SK-N-SH treated with all-trans-retinoic acid at 6 μM for 48 hours (cell line): Measurements from ENCODE around the gene GLI3.

Experiments used
- ATAC-seq: fragments of 200-7000 bp; cut with Tn5 transposase; 3 replicates; pipeline ENCODE4 v1.9.1; 2020; ENCODE audit warnings: mild to moderate bottlenecking, moderate library complexity
- ARNTL ChIP-seq: fragments of 450-650 bp; formaldehyde crosslinking; IDR thresholded peaks from 2 replicates; pipeline ENCODE4 v1.5.0; 2020; ENCODE audit warnings: low read depth, mild to moderate bottlenecking, moderate library complexity, borderline replicate concordance
- BACH2 ChIP-seq: fragments of 250-450 bp; sonication (Bioruptor Pico); IDR thresholded peaks from 2 replicates; pipeline ENCODE4 v1.9.0; 2021; ENCODE audit warnings: mild to moderate bottlenecking, borderline replicate concordance
- CSDC2 ChIP-seq: fragments of 250-450 bp; sonication (Bioruptor Pico); IDR thresholded peaks from 2 replicates; pipeline ENCODE4 v1.5.0; 2020; ENCODE audit warnings: mild to moderate bottlenecking, moderate library complexity
- ESRRG ChIP-seq: fragments of 250-450 bp; sonication (Bioruptor Pico); IDR thresholded peaks from 2 replicates; pipeline ENCODE4 v1.6.1; 2021; ENCODE audit warnings: mild to moderate bottlenecking
- GLIS3 ChIP-seq: fragments of 250-450 bp; sonication (Bioruptor Pico); IDR thresholded peaks from 2 replicates; pipeline ENCODE4 v1.5.0; 2020; ENCODE audit warnings: mild to moderate bottlenecking, moderate library complexity
- ISL1 ChIP-seq: fragments of 250-450 bp; sonication (Bioruptor Pico); IDR thresholded peaks from 2 replicates; pipeline ENCODE4 v2.1.2; 2022; ENCODE audit warnings: mild to moderate bottlenecking, moderate library complexity
- OSR1 ChIP-seq: fragments of 250-450 bp; sonication (Bioruptor Pico); IDR thresholded peaks from 2 replicates; pipeline ENCODE4 v1.8.0; 2022; ENCODE audit warnings: moderate library complexity, mild to moderate bottlenecking, inconsistent platforms
- PPARA ChIP-seq: fragments of 250-450 bp; sonication (Bioruptor Pico); IDR thresholded peaks from 2 replicates; pipeline ENCODE4 v1.5.0; 2020; ENCODE audit warnings: mild to moderate bottlenecking, borderline replicate concordance
- RARB ChIP-seq: fragments of 250-450 bp; sonication (Bioruptor Pico); IDR thresholded peaks from 2 replicates; pipeline ENCODE4 v1.8.0; 2021; ENCODE audit warnings: mild to moderate bottlenecking, moderate library complexity
- SNAI2 ChIP-seq: fragments of 250-450 bp; sonication (Bioruptor Pico); IDR thresholded peaks from 2 replicates; pipeline ENCODE4 v1.5.0; 2020; ENCODE audit warnings: mild to moderate bottlenecking, moderate library complexity
- TCF4 ChIP-seq: fragments of 250-450 bp; sonication (Bioruptor Pico); IDR thresholded peaks from 2 replicates; pipeline ENCODE4 v1.8.0; 2021; ENCODE audit warnings: mild to moderate bottlenecking, moderate library complexity, borderline replicate concordance
- TOX ChIP-seq: fragments of 250-450 bp; sonication (Bioruptor Pico); IDR thresholded peaks from 2 replicates; pipeline ENCODE4 v1.8.0; 2021; ENCODE audit warnings: mild to moderate bottlenecking, moderate library complexity, borderline replicate concordance
- ZC3H10 ChIP-seq: fragments of 250-450 bp; sonication (Bioruptor Pico); IDR thresholded peaks from 2 replicates; pipeline ENCODE4 v1.5.1; 2021; ENCODE audit warnings: mild to moderate bottlenecking, moderate library complexity
- ZFP3 ChIP-seq: fragments of 250-450 bp; sonication (Bioruptor Pico); IDR thresholded peaks from 2 replicates; pipeline ENCODE4 v1.5.0; 2020; ENCODE audit warnings: mild to moderate bottlenecking, moderate library complexity
- ZFP30 ChIP-seq: fragments of 450-650 bp; formaldehyde crosslinking; IDR thresholded peaks from 2 replicates; pipeline ENCODE4 v1.5.0; 2022; ENCODE audit warnings: mild to moderate bottlenecking, moderate library complexity
- ZNF565 ChIP-seq: fragments of 450-650 bp; formaldehyde crosslinking; conservative IDR thresholded peaks from 2 replicates; pipeline ENCODE4 v1.5.0; 2020; ENCODE audit warnings: low read depth, mild to moderate bottlenecking, moderate library complexity
- ZNF70 ChIP-seq: fragments of 450-650 bp; formaldehyde crosslinking; IDR thresholded peaks from 2 replicates; pipeline ENCODE4 v1.5.0; 2020; ENCODE audit warnings: mild to moderate bottlenecking, moderate library complexity
- ZNF8 ChIP-seq: fragments of 450-650 bp; formaldehyde crosslinking; IDR thresholded peaks from 2 replicates; pipeline ENCODE4 v1.5.0; 2020; ENCODE audit warnings: mild to moderate bottlenecking, moderate library complexity
- TF ChIP-seq, protein P1 (sequence below): fragments of 250-450 bp; sonication (Bioruptor Pico); IDR thresholded peaks from 2 replicates; pipeline ENCODE4 v1.8.0; 2020; ENCODE audit warnings: mild to moderate bottlenecking, moderate library complexity, borderline replicate concordance
- TF ChIP-seq, protein P2 (sequence below): fragments of 250-450 bp; sonication (Bioruptor Pico); IDR thresholded peaks from 2 replicates; pipeline ENCODE4 v1.5.0; 2020; ENCODE audit warnings: mild to moderate bottlenecking, moderate library complexity
- TF ChIP-seq, protein P3 (sequence below): fragments of 250-450 bp; sonication (Bioruptor Pico); IDR thresholded peaks from 2 replicates; pipeline ENCODE4 v1.5.1; 2020; ENCODE audit warnings: low read depth, mild to moderate bottlenecking, moderate library complexity
- TF ChIP-seq, protein P4 (sequence below): fragments of 250-450 bp; sonication (Bioruptor Pico); IDR thresholded peaks from 2 replicates; pipeline ENCODE4 v1.5.1; 2021; ENCODE audit warnings: mild to moderate bottlenecking, moderate library complexity

Gene GLI3

DNA sequence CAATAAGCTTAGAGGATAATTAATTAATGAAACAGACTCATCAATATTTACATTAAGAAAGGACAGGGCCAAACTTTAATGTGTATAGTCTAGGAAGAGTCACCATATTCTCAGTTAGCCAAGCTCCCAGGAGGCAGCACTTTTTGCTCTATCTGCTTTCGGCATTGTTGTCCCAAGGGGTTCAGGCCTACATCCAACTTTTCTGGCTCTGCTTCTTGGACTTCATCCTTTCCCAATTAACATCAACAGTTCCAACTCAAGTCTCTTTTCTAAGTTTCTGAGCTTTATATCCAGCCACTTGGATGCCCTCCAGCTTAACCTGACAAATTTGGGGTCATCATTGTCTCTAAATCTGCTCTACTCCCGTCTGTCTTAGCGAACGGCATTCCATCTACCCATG, 42.8 kb downstream of the GLI3 start:
- no peak for TF ChIP-seq ZNF565 (CRISPR knock-in tag)
- TF ChIP-seq GLIS3 (CRISPR knock-in tag): no peak
- no peak for TF ChIP-seq ISL1 (CRISPR knock-in tag)
- no peak for TF ChIP-seq ARNTL (CRISPR knock-in tag)
- no peak for TF ChIP-seq RARB

DNA sequence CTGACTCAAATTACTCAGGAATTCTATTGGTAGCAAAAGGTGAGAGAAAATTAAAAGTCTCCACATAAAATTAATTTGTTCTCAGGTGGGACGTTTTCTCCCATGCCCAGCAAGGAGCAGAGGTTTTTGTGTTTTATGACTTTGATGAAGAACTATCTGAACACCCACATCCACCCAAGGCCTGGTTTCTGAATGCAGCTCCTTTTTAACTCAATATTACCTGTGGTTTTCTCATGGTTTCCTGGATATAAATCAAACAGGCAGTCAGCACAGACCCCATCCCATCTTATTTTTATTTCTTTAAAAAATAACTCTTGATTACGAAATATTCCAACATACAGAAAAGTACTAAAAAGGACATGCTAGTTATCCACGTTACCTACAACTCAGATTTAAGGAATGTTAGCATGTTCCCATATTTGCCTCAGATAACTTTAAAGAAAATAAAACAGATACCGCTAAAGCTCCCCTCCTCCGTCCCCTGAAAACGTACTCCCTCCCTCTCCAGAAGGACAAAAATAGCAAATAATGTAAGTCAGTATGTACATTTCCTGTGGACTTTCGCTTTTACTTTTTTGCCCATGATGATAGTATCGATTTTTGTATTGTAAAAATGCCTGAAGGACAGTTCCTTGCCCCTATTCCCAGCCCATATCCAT, 43.4 kb downstream of the GLI3 start:
- TF ChIP-seq OSR1 (CRISPR knock-in tag) (no peak), CSDC2 (CRISPR knock-in tag) (no peak), ARNTL (CRISPR knock-in tag) (no peak), TCF4 (no peak), TOX (no peak), GLIS3 (CRISPR knock-in tag) (no peak), ZNF8 (CRISPR knock-in tag) (no peak), RARB (no peak), ZC3H10 (CRISPR knock-in tag) (no peak), PPARA (CRISPR knock-in tag) (no peak), BACH2 (CRISPR knock-in tag) (no peak), ISL1 (CRISPR knock-in tag) (no peak), ZFP30 (CRISPR knock-in tag) (no peak), ZNF565 (CRISPR knock-in tag) (no peak)
- TF ChIP-seq, protein P1, sequence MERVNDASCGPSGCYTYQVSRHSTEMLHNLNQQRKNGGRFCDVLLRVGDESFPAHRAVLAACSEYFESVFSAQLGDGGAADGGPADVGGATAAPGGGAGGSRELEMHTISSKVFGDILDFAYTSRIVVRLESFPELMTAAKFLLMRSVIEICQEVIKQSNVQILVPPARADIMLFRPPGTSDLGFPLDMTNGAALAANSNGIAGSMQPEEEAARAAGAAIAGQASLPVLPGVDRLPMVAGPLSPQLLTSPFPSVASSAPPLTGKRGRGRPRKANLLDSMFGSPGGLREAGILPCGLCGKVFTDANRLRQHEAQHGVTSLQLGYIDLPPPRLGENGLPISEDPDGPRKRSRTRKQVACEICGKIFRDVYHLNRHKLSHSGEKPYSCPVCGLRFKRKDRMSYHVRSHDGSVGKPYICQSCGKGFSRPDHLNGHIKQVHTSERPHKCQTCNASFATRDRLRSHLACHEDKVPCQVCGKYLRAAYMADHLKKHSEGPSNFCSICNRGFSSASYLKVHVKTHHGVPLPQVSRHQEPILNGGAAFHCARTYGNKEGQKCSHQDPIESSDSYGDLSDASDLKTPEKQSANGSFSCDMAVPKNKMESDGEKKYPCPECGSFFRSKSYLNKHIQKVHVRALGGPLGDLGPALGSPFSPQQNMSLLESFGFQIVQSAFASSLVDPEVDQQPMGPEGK (CRISPR knock-in tag): no peak
- TF ChIP-seq, protein P2, sequence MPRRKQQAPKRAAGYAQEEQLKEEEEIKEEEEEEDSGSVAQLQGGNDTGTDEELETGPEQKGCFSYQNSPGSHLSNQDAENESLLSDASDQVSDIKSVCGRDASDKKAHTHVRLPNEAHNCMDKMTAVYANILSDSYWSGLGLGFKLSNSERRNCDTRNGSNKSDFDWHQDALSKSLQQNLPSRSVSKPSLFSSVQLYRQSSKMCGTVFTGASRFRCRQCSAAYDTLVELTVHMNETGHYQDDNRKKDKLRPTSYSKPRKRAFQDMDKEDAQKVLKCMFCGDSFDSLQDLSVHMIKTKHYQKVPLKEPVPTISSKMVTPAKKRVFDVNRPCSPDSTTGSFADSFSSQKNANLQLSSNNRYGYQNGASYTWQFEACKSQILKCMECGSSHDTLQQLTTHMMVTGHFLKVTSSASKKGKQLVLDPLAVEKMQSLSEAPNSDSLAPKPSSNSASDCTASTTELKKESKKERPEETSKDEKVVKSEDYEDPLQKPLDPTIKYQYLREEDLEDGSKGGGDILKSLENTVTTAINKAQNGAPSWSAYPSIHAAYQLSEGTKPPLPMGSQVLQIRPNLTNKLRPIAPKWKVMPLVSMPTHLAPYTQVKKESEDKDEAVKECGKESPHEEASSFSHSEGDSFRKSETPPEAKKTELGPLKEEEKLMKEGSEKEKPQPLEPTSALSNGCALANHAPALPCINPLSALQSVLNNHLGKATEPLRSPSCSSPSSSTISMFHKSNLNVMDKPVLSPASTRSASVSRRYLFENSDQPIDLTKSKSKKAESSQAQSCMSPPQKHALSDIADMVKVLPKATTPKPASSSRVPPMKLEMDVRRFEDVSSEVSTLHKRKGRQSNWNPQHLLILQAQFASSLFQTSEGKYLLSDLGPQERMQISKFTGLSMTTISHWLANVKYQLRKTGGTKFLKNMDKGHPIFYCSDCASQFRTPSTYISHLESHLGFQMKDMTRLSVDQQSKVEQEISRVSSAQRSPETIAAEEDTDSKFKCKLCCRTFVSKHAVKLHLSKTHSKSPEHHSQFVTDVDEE: no peak
- TF ChIP-seq, protein P3, sequence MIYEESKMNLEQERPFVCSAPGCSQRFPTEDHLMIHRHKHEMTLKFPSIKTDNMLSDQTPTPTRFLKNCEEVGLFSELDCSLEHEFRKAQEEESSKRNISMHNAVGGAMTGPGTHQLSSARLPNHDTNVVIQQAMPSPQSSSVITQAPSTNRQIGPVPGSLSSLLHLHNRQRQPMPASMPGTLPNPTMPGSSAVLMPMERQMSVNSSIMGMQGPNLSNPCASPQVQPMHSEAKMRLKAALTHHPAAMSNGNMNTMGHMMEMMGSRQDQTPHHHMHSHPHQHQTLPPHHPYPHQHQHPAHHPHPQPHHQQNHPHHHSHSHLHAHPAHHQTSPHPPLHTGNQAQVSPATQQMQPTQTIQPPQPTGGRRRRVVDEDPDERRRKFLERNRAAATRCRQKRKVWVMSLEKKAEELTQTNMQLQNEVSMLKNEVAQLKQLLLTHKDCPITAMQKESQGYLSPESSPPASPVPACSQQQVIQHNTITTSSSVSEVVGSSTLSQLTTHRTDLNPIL (CRISPR knock-in tag): no peak
- ATAC-seq: no peak

More for the DNA sequence above, 42.8 kb downstream of the GLI3 start:
- ATAC-seq: no peak

DNA sequence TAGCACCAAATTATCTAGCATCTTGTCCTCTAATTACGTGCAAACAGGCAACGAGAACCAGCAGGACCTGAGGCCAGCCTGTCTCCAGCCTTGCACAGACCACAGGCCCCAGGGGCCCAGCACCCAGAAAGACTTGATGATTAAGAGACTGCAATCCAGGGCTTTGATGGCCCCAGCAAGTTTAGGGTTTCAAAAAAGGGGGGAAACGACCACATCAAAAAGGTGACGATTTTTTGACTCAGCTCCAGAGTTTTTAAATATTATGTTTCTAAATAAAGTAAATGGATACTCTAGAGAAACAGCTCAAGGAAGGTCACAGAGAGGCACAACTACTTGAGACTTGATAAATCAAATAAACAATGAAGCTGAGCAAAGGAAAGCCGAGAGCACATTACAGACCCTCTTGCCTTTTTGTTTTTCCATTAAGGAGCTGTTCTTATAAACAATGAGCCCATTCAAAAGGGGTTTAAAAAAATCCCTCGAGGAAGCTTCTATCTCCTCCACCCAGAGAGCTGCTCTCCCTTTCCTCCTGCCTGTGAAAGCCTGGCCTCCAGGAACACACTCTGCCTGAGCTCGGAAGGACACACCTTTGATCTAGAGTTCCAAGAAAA, 44.1 kb downstream of the GLI3 start:
- no peak for ATAC-seq
- TF ChIP-seq BACH2 (CRISPR knock-in tag): no peak
- no peak for TF ChIP-seq SNAI2 (CRISPR knock-in tag)
- no peak for TF ChIP-seq TCF4
- no peak for TF ChIP-seq ISL1 (CRISPR knock-in tag)

DNA sequence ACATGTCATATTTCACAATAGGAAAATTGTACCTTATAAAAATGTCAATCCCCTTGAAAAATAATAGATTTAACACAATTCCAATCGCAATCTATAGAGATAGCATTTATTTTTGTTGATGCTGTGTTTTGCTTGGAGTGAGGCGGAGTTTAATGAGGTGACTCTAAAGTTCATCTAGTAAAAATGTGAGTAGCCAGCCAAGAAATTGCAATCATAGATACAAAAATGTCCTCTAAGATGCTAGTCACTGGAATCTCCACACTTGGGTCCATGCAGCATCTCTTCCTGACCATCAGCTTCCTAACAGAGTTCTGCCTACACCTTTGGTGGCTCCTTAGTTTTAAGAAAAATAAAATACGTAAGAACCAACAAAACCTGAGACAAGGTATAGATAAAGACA, 44.9 kb downstream of the GLI3 start:
- TF ChIP-seq OSR1 (CRISPR knock-in tag) (no peak), BACH2 (CRISPR knock-in tag) (no peak), ZNF70 (CRISPR knock-in tag) (no peak), ESRRG (CRISPR knock-in tag) (no peak), ARNTL (CRISPR knock-in tag) (no peak), ZC3H10 (CRISPR knock-in tag) (no peak), RARB (no peak), ZFP3 (CRISPR knock-in tag) (no peak)
- TF ChIP-seq, protein P4, sequence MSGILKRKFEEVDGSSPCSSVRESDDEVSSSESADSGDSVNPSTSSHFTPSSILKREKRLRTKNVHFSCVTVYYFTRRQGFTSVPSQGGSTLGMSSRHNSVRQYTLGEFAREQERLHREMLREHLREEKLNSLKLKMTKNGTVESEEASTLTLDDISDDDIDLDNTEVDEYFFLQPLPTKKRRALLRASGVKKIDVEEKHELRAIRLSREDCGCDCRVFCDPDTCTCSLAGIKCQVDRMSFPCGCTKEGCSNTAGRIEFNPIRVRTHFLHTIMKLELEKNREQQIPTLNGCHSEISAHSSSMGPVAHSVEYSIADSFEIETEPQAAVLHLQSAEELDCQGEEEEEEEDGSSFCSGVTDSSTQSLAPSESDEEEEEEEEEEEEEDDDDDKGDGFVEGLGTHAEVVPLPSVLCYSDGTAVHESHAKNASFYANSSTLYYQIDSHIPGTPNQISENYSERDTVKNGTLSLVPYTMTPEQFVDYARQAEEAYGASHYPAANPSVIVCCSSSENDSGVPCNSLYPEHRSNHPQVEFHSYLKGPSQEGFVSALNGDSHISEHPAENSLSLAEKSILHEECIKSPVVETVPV (CRISPR knock-in tag): no peak
- TF ChIP-seq, protein P1 (CRISPR knock-in tag): no peak
- ATAC-seq: no peak
